NCI-H2196 treated with DMSO at 0.1 percent for 48 hours (cell line): ENCODE measurements around the gene CEP20.

Experiments used
- DNase-seq: peaks from one replicate; lab custom pipeline; 2025; ENCODE audit not compliant: unreplicated experiment; lab: John Stamatoyannopoulos, UW

The CEP20 gene

GRCh38 chr16:15898654-15899053 lies 10.3 kb upstream of the CEP20 start:
- DNase-seq, result no peak

GRCh38 chr16:15897834-15898254 lies 9.4 kb upstream of the CEP20 start:
- no peak for DNase-seq

GRCh38 chr16:15897121-15897780 lies 8.8 kb upstream of the CEP20 start:
- no peak for DNase-seq

GRCh38 chr16:15894571-15895374 lies 6.4 kb upstream of the CEP20 start:
- DNase-seq, result no peak

- no peak for DNase-seq
Measured at GRCh38 chr16:15891508-15891907, 3.1 kb upstream of the CEP20 start.

- DNase-seq, result no peak
Measured at GRCh38 chr16:15887283-15887682, 1.1 kb downstream of the CEP20 start.

GRCh38 chr16:15886078-15886477 lies 2.3 kb downstream of the CEP20 start:
- DNase-seq, result no peak

- DNase-seq, result no peak
Measured at GRCh38 chr16:15885560-15886001, 2.8 kb downstream of the CEP20 start.

GRCh38 chr16:15882563-15882962 lies 5.8 kb downstream of the CEP20 start:
- no peak for DNase-seq

- no peak for DNase-seq
Measured at GRCh38 chr16:15881794-15882379, 6.5 kb downstream of the CEP20 start.

GRCh38 chr16:15880434-15881308 lies 7.7 kb downstream of the CEP20 start:
- DNase-seq, result no peak

GRCh38 chr16:15879255-15879811 lies 9.1 kb downstream of the CEP20 start:
- DNase-seq, result peak; percentile 7

- no peak for DNase-seq
Measured at GRCh38 chr16:15876503-15876902, 11.9 kb downstream of the CEP20 start.

- DNase-seq, result peak; percentile 8
Measured at GRCh38 chr16:15874745-15875314, 13.6 kb downstream of the CEP20 start.

GRCh38 chr16:15873737-15874136 lies 14.7 kb downstream of the CEP20 start:
- no peak for DNase-seq

GRCh38 chr16:15873301-15873700 lies 15.1 kb downstream of the CEP20 start:
- DNase-seq, result no peak

GRCh38 chr16:15870011-15870410 lies 18.4 kb downstream of the CEP20 start:
- no peak for DNase-seq

- DNase-seq, result no peak
Measured at GRCh38 chr16:15866451-15866850, 22.0 kb downstream of the CEP20 start.

GRCh38 chr16:15865742-15866141 lies 22.7 kb downstream of the CEP20 start:
- DNase-seq, result no peak

- no peak for DNase-seq
Measured at GRCh38 chr16:15864939-15865338, 23.5 kb downstream of the CEP20 start.
